Thyroid gland (tissue), 4 donors: ENCODE data around the gene MEN1. TPM values are rescaled to one million over a fixed set of nuclear protein-coding genes. Genes with fewer than 3 reads are reported as not detected.

Source experiments
- DNase-seq, 2 donors: peaks; one replicate each; pipeline ENCODE4 v3.0.0-alpha.2; 2019
- H3K27ac ChIP-seq, 3 donors: fragments of 200-600 bp; sonication (generic); 1 replicate in 2 of 3; 2 replicates in 1 of 3; pipeline ENCODE4 v1.5.1; 2016 to 2019; ENCODE audit warnings: mild to moderate bottlenecking in 1 of 3, moderate library complexity in 1 of 3
- H3K27me3 ChIP-seq: fragments of 200-600 bp; sonication (generic); one replicate; pipeline ENCODE4 v1.5.1; 2019
- H3K36me3 ChIP-seq, 2 donors: fragments of 200-600 bp; sonication (generic); one replicate each; pipeline ENCODE4 v1.5.1; 2016 to 2019
- H3K4me1 ChIP-seq, 2 donors: fragments of 200-600 bp; sonication (generic); one replicate each; pipeline ENCODE4 v1.5.1; 2017 to 2019
- H3K4me3 ChIP-seq, 3 donors: fragments of 200-600 bp; sonication (generic); replicated peaks in 1 of 3; 1 replicate in 2 of 3; 2 replicates in 1 of 3; pipeline ENCODE4 v1.5.1; 2016; ENCODE audit warnings: mild to moderate bottlenecking in 1 of 3
- H3K9me3 ChIP-seq: fragments of 200-600 bp; sonication (generic); one replicate; pipeline ENCODE4 v1.5.1; 2017
- CTCF ChIP-seq, 6 experiments: fragments of 200-600 bp in 3 of 6; fragments of 450-650 bp in 3 of 6; sonication (generic) in 3 of 6; IDR thresholded peaks; one replicate each; pipeline ENCODE4 v1.5.1; 2016 to 2019; ENCODE audit warnings: antibody characterized with exemption in 6 of 6, mild to moderate bottlenecking in 2 of 6, inconsistent platforms in 1 of 6, moderate library complexity in 1 of 6
- POLR2A ChIP-seq, 2 donors: fragments of 450-650 bp; IDR thresholded peaks; one replicate each; pipeline ENCODE4 v1.6.1; 2017; ENCODE audit warnings: antibody characterized with exemption in 2 of 2, mild to moderate bottlenecking in 2 of 2, moderate library complexity in 1 of 2
- WGBS, 2 donors: methylation state at CpG; one replicate each; pipeline ENCODE4 v1.1.5; 2017; 5-methylcytosine and 5-hydroxymethylcytosine counted together
- intact Hi-C: fragments of 100-400 bp; cut with DNase I; formaldehyde crosslinking; loops from one replicate; pipeline ENCODE4 v1.15.1; 2023
- total RNA-seq, 4 donors: library from RNA; depleted of rRNA; stranded (reverse); fragments of >200 nt; gene quantifications; one replicate each; pipeline ENCODE4 v1.2.3, GENCODE V29; 2016

MEN1 gene
- total RNA-seq, 4 donors from 2014 or later = 23.5 to 31.5 (median 25.1) TPM

- H3K36me3 ChIP-seq = peaks cover 10 to 16% of the 10 kb centered on the region in 2 donors
- intact Hi-C loops = no loop called here
- peaks cover 6 to 18% of the 10 kb centered on the region in 2 donors for H3K4me1 ChIP-seq
- H3K9me3 ChIP-seq = no peaks in the 10 kb centered on the region
- no peak overlapping the region for H3K4me3 ChIP-seq
- TF ChIP-seq CTCF (IDR thresholded peaks at IDR 0.05) = no peak
- TF ChIP-seq POLR2A (IDR thresholded peaks at IDR 0.05) = no peak
- H3K27ac ChIP-seq = peak overlapping the region in 1 of 3 donors; percentile 43
- H3K27me3 ChIP-seq = no peaks in the 10 kb centered on the region
- WGBS, 2 donors = 57 to 73% methylated on average over 4 to 6 of the region's 7 CpGs
- DNase-seq = no peak
Observed at GRCh38 chr11:64799256-64799622, 11.1 kb downstream of the MEN1 start.

GRCh38 chr11:64796757-64797541, 13.4 kb downstream of the MEN1 start:
- H3K27ac ChIP-seq = no peak overlapping the region
- no peak for TF ChIP-seq CTCF (IDR thresholded peaks at IDR 0.05)
- no peak for TF ChIP-seq POLR2A (IDR thresholded peaks at IDR 0.05)
- H3K4me3 ChIP-seq = no peak overlapping the region
- no peaks in the 10 kb centered on the region for H3K27me3 ChIP-seq
- H3K9me3 ChIP-seq = no peaks in the 10 kb centered on the region
- no peak for DNase-seq
- intact Hi-C loops = no loop called here
- 90 to 94% methylated on average over 8 to 17 of the region's 19 CpGs for WGBS, 2 donors
- peaks cover 10 to 16% of the 10 kb centered on the region in 2 donors for H3K36me3 ChIP-seq
- peaks cover 0 to 3% of the 10 kb centered on the region in 2 donors for H3K4me1 ChIP-seq

GRCh38 chr11:64796047-64796756, 14.1 kb downstream of the MEN1 start:
- Histone ChIP-seq H3K36me3 (peaks cover 10 to 16% of the 10 kb centered on the region in 2 donors), H3K9me3 (no peaks in the 10 kb centered on the region), H3K4me1 (no peaks in the 10 kb centered on the region), H3K27me3 (no peaks in the 10 kb centered on the region), H3K4me3 (no peak overlapping the region), H3K27ac (no peak overlapping the region)
- WGBS, 2 donors = 72 to 88% methylated on average over 10 to 16 of the region's 19 CpGs
- no peak for DNase-seq
- intact Hi-C loops = no loop called here
- TF ChIP-seq POLR2A (IDR thresholded peaks at IDR 0.05) = no peak
- no peak for TF ChIP-seq CTCF (IDR thresholded peaks at IDR 0.05)

GRCh38 chr11:64794526-64794925, 15.8 kb downstream of the MEN1 start:
- intact Hi-C loops = no loop called here
- 94 to 97% methylated on average over 10 of the region's 10 CpGs for WGBS, 2 donors
- Histone ChIP-seq H3K9me3 (no peaks in the 10 kb centered on the region), H3K4me3 (no peak overlapping the region), H3K4me1 (no peaks in the 10 kb centered on the region), H3K36me3 (peaks cover 15 to 16% of the 10 kb centered on the region in 2 donors), H3K27ac (no peak overlapping the region), H3K27me3 (no peaks in the 10 kb centered on the region)
- TF ChIP-seq POLR2A (IDR thresholded peaks at IDR 0.05) (no peak), CTCF (IDR thresholded peaks at IDR 0.05) (no peak)
- DNase-seq = no peak
